ENCODE results near the gene RBMS3.
A peak's percentile ranks its signal among the peaks of the same experiment; 100 is the strongest.
"Not testable (repeated sequence)": the region's sequence is repeated elsewhere in the genome, so short reads cannot be mapped to it uniquely, and the experiment has no call there.

The RBMS3 gene

GRCh38 chr3:29429055-29429679 lies 148.3 kb downstream of the RBMS3 start:
- no peak for DNase-seq (ENCODE audit: low read depth)

DNA sequence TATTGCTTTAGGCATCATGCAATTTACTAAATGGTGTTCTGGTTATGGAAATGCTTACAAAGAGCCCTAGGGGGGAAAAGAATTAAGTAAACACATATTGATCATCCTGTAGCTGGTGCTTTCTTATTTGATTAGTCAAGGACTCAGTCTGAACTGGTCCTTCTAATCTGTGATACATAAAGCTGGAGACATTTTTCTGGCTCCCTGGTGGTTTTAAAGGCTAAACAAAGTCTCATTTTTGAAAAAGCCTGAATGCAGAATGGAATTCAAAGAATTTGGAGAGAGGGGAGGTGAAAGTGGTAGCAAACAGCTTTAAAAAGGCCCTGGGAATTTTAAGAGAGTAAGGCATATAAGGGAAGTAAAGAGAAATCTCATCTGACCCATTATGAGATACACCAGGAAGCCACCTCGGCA lies 149.7 kb downstream of the RBMS3 start:
- DNase-seq (ENCODE audit: low read depth), result peak; percentile 76

- peak; percentile 64 for DNase-seq (ENCODE audit: low read depth)
Observed at GRCh38 chr3:29436612-29437323, 155.9 kb downstream of the RBMS3 start.

DNA sequence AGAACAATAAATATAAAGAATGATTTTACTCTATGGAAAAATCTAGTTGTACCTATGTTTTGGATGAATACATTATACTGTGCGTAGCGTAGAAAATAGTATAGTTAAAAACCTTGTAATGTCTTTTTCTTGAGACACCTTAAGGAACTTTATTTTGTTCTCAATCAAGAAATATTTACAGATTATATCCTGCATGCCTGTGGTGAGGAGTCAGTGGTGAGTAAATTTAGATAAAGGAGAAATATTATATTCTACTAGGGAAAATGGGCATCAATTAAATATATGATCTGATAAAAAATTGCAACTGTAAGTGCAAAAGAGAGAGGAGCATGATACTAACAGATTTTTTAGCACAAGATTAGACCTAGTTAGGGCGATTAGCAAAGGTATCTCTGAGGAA lies 157.7 kb downstream of the RBMS3 start:
- DNase-seq (ENCODE audit: low read depth), result peak; percentile 49

GRCh38 chr3:29440413-29441305 lies 159.8 kb downstream of the RBMS3 start:
- no peak for DNase-seq (ENCODE audit: low read depth)

DNA sequence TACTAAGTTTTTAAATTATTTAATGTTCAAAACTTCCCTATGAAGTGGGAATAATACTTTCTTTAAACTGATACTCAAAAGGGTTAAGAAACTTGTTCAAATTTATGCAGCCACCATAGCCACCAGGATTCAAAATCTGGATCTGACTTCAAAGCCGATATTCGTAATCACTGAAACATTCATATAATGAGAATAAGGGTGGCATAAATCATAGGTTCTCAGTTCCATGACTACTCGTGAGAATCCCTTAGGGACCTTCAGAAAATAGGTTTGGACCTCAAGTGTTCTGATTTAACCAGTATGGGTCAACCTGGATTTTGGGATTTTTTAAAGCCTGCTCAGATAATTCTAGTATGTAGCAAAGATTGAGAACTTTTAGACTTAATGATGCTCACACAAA lies 160.6 kb downstream of the RBMS3 start:
- no peak for DNase-seq (ENCODE audit: low read depth)

DNA sequence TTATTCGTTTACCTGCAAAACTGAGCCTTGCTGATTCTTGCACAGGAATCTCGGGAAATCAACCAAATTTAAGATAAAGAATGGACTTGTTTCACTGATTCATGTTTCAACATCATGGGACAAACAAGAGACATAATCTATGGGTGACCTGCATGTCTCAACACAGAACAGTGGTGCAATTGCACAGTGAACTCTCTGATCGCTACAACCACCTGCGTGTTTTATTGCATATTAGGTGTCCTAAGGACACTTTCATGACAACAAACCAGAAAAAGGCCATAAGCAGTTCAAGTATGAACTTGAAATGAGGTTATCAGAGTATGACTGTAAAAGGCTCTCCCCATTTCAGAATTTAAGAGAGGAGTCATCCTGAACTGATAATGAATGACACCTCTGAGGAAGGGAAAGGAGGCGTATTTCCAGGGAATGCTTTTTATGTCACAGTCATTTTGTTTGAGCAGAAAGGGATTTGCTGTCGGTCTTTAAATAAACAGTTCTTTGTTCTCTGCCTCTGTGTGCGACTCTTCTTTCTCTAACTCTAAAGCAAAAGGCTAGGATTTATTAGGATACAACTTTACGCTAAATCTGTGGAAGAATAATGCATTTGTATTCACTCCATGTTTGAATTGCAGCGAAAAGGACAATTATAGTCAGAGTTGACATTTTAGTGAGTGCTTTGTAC lies 167.2 kb downstream of the RBMS3 start:
- no peak for DNase-seq (ENCODE audit: low read depth)

DNA sequence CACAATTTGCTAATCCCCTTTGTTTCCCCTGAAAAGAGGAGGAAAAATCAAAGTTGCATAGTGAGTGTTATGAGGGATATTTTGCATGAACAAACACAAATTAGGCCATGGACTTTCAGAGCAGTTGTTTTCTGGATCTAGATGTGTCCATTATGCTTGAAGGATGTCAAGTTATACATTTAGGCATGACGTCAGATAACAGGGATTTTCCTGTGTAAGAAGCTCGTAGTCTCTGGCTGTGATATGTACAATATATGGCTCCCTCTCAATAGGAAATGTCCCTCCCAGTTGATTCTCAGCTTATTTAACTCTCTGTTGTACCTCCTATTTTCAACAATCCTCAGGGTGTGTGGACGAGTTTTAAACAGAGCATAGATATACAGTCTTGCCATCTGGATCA lies 171.0 kb downstream of the RBMS3 start:
- DNase-seq (ENCODE audit: low read depth), result no peak

GRCh38 chr3:29452934-29453283 lies 172.0 kb downstream of the RBMS3 start:
- no peak for DNase-seq (ENCODE audit: low read depth)

DNA sequence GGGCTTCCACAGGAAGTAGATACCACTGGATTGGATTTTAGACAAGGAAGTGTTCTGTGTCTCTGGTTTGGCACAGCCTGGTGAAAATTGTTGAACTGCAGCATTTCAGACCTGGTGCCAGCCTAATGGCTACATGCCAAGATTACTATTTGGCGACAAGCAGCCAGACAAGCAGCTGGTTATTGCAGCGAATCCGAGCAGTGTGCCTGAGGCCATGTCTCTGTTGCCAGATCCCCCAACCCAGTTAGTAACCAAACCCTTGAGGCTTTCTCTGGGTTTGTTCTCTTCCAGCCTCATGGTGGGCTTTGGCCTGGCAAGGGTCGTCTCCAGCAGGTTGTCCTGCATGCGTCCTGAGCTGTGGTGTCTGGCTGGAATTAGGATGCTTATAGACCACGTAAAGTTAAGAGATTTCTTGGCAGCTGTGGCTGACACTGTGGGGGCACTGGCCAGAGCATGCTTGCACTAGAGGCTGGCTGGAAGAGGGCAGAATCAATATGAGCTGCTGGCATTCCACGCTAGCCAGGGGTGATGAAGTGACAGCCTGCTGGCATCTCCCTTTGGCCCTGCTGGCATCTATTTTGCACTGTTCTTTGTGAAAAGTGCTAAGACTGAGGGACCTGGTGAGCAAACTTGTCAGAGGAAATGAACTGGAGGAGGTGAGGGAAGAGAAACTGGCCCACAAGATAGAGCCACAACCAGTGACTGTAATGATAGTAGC lies 172.6 kb downstream of the RBMS3 start:
- DNase-seq (ENCODE audit: low read depth), result no peak

DNA sequence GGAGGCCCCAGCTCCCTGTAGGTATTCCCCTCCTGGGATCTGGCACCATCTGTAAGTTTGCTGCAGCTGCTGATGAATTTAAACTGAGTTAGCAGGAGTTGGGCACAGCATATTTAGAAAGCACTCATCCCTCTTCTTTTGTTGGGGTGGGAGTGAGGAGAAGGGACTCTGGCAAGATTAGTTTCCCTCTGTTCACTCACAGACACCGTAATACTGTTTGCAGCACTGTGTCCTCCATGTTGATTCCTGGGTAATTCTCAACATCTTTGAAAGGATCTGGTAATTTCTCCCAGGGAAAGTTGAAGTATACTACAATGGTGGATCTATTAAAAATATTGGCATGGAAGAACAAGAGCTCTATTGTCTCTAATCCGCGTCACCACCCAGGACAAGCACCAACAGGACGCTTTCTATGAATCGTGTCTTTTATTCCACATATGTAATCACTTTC lies 173.3 kb downstream of the RBMS3 start:
- no peak for DNase-seq (ENCODE audit: low read depth)

DNA sequence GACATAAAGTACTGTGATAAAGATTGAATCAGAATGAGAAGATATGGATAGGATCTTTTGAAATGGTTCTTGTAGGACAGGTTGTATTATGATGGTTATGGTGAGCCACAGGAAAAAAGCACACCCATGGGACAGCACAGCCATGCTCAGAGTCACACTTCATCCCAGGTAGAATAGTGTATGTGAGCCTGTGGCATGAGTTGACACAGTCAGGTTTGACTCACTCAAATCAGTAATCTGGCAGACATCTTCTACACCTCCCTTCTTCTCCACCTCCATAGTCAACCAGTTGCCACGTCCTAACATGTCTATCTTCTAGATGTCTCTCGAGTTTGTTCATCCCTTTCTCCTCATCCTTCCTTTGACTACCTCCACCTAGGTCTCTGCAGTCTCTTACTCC lies 176.0 kb downstream of the RBMS3 start:
- no peak for DNase-seq (ENCODE audit: low read depth)

DNA sequence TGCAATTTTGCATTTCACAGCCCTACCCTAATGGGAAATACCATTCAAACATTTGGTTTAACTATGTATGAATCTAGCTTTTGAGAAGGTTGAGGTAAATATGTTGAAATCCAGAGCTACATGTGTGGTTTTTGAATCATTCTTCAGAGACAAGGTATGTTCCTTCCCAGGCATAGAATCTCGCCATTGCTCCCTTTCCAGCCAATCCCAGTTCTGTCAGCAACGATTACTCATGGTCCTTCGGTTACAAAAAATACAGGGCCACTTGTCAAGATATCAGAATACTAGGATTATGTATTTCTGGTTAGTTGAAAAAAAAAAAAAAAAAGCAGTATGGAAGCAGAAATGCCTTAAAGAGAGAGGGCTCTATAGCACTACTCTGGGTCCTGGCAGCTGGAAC lies 182.4 kb downstream of the RBMS3 start:
- DNase-seq (ENCODE audit: low read depth), result peak; percentile 66

GRCh38 chr3:29465836-29466235 lies 185.0 kb downstream of the RBMS3 start:
- DNase-seq (ENCODE audit: low read depth), result peak; percentile 79

- no peak for DNase-seq (ENCODE audit: low read depth)
Observed at GRCh38 chr3:29466442-29466841, 185.6 kb downstream of the RBMS3 start.

DNA sequence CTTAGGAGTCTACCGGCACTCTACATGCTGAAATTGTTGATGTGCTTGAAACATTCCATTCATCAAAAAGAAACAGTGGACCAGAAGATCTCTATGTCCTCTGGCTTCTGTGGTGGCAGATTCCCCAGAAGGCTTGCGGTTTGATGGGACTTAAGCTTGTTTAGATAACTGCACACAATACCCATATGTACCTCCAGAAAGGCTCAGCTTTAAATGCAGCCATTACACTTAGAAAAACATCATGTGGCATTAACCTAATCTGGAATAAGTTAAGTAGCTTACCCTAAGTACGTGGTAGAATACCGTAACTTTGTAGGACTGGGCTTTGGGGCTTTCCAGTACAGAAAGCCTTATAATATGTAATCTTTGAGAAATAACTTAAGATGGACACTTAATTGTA lies 187.3 kb downstream of the RBMS3 start:
- DNase-seq (ENCODE audit: low read depth), result peak; percentile 90

DNA sequence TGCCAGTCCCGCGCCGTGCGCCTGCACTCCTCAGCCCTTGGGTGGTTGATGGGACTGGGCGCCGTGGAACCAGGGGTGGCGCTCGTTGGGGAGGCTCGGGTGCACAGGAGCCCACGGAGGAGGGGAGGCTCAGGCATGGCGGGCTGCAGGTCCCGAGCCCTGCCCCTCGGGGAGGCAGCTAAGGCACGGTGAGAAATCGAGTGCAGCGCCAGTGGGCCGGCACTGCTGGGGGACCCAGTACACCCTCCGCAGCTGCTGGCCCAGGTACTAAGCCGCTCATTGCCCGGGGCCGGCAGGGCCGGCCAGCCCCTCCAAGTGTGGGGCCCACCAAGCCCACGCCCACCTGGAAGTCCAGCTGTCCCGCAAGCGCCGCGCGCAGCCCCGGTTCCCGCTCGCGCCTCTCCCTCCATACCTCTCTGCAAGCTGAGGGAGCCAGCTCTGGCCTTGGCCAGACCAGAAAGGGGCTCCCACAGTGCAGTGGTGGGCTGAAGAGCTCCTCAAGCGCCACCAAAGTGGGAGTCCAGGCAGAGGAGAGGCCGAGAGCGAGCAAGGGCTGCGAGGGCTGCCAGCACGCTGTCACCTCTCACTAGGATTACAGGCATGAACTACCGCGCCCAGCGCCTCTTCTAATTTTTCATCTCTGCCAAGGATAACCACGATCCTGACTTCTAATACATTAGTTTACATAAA lies 192.8 kb downstream of the RBMS3 start:
- DNase-seq (ENCODE audit: low read depth), result not testable (repeated sequence)

DNA sequence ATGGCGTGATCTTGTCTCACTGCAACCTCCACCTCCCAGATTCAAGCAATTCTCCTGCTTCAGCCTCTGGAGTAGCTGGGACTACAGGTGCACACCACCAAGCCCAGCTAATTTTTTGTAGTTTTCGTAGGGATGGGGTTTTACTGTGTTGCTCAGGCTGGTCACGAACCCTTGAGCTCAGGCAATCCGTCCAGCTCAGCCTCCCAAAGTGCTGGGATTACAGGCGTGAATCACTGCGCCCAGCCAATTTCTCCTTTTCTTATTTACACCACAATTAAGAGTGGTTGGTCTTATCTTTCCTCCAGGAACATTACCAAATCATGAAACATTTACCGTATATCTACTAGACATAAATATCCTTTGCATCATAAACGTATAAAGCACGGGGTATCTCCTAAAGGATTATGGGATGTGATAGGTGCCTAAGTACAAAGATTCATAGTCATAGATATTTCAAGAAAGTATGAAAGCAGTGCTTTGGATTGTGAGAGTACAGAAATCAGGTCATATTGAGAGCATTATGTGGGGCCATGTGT lies 194.5 kb downstream of the RBMS3 start:
- DNase-seq (ENCODE audit: low read depth), result no peak

DNA sequence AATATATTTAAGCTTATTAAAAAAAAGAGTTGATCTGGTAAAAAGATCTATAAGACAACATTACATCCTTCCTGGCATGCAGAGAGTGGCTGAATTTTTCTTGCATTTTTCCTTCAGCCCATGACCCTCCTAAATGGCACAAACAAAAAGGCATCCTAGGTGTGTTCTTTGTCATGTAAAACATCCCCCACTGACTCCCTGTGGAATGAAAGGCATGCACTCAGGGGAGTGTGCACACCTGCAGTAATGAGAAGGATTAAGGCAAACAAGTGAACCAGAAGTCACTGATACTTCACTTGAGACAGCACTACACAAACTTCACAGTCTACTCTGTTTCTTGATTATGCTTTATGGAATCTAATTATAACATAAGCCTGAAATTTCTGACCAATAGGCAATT lies 195.0 kb downstream of the RBMS3 start:
- no peak for DNase-seq (ENCODE audit: low read depth)

DNA sequence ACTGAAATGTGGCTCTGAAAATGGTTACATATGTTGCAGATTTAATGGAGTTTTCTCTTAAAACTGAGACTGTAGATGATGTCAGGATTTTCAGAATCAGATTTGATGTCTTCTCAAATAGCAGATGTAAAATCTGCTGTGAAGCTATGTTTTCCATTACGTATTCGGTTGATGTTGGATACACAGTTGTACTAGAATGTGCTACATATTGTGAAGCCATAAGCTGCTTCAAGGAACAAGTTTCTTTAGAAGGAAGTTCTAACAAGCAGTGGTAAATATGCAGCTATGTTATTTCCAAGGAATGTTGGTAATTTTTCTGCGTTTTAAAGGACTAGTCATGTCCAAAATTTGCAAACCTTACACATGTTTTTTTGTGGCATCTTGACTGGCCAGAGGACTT lies 197.7 kb downstream of the RBMS3 start:
- no peak for DNase-seq (ENCODE audit: low read depth)

- DNase-seq (ENCODE audit: low read depth), result no peak
Observed at GRCh38 chr3:29481249-29481648, 200.4 kb downstream of the RBMS3 start.
